Activated CD4-positive, CD25-positive, alpha-beta regulatory T cell treated with anti-CD3 and anti-CD28 coated beads, Interleukin-2, amount 50 U/mL, for 72 hours (primary cell): ENCODE measurements around the gene AP4S1.
A peak's percentile ranks its signal among the peaks of the same experiment; 100 is the strongest.
"Not testable (repeated sequence)": the region's sequence is repeated elsewhere in the genome, so short reads cannot be mapped to it uniquely, and the experiment has no call there.

ENCODE experiments used
- DNase-seq: peaks from one replicate; pipeline ENCODE4 v3.0.0; 2021

Gene AP4S1

DNA sequence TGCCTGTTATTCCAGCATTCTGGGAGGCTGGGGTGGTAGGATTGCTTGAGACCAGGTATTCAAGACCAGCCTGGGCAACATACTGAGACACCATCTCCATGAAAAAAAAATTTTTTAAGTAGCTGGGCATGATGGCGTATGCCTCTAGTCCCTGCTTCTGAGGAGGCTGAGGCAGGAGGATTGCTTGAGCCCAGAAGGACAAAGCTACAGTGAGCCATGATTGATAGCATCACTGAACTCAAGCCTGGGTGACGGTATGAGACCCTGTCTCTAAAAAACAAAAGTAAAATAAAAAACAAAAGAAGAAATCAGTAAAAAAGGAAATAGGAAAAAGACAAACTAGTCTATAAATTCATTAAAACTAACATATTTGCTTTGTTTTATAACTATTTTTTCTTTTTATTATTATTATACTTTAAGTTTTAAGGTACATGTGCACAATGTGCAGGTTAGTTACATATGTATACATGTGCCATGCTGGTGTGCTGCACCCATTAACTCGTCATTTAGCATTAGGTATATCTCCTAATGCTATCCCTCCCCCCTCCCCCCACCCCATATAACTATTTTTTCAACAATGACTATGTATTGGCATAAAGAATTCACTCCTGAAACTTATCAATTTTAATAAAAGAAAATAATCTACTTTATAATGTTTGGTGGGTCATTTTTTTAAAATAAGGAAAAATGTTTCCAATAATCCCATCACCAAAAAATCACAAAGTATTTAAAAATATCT lies 15.4 kb upstream of the AP4S1 start:
- no peak for DNase-seq

DNA sequence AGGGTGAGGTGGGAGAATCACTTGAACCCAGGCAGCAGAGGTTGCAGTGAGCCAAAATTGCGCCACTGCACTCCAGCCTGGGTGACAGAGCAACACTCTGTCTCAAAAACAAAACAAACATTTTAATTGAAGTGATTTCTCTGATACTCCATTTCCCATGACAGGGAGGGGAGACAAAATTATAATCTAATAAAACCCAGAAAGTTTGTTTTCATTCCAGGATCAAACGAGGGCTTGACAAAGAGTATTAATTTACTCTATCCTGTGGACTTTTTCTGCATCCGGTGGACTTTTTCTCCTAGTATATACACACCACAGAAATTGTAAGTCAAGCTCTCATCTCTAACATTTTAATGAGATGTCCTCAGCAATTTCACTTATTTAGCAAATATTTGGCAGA lies 14.5 kb upstream of the AP4S1 start:
- no peak for DNase-seq

DNA sequence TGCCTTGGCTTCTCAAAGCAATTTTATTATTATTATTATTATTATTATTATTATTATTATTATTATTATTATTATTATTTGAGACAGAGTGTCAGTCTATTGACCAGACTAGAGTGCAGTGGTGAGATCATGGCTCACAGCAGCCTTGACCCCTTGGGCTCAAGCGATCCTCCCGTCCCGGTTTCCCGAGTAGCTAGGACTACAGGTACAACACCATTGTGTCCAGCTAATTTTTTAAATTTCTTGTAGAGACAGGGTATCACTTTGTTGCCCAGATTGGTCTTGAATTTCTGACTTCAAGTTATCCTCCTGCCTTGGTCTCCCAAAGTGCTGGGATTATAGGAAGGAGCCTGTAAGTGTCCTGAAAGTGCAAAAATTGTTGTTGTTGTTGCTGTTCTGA lies 11.6 kb upstream of the AP4S1 start:
- no peak for DNase-seq

DNA sequence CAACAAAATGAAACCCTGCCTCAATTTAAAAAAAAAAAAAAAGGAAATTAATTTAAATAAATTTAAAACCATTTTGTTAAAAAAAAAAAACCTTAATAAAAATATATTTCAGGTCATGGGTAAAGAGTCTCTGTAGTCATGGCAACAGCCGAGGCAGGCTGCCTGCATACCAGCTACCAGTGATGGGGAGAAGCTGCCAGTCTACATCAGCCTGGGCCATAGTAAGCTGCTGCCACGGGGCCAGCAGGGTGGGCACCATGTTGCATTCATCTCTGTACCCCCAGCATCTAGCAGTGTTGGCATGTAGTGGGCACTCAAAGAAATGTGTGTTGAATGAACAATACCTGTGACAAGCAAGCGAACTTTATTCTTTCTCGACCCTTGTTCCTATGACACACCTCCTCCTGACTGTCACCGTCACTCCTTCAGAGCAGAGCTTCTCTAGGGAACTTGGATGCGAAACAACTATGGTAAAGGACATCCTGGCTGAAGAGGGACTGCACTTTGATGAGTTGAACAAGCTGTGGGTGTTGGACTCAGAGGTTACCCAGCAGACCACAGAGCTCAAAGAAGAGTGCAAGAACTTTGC lies 7.3 kb upstream of the AP4S1 start:
- DNase-seq, result no peak

DNA sequence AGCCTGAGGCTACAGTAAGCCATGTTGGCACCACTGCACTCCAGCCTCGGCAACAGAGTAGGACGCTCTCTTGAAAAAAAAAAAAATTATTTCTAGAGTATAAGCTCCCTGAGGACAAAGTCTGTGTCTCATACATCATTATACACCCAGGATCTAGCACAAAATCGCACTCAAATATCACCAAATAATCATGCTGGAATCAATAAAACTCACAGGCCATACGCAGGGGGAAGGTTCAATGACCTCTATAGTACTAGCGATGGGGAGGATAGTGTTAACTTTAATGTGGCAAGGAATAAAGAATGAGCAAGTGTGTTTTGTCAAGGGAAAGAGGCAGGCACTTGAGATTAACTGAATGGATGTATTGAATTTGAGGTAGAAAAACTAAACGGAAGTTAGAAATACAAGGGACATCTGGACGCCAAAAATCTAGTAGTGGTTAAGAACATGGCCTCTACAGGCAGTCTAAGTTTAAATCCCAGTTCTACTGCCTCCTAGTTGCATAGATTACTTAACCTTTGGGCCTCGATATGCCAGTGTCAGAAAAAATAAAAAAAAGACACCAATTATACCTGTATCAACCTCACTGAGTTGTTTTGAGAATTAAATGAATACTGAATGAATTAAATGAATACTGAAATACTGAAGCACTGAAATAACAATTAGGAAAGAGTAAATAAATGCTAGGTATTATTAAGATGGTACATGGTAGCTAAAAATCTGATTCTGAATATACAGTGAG lies 4.4 kb upstream of the AP4S1 start:
- no peak for DNase-seq

DNA sequence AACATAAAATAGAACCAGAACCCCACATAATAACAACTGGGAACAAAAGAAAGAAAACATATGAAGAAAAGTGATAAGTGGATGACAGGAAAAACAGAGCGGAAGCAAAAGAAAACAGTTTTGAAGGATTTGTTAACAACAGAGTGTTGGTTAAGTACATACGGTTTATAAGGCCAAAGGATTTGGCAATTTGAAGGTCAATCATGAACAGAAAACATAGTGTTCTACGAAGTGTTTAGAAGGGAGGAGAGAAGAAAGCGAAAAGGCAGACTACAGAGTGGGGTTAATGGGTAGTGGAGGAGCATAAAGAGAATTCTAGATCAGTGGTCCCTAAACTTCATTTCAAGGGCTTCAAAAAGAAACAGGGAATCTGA lies 3.9 kb upstream of the AP4S1 start:
- DNase-seq, result no peak

DNA sequence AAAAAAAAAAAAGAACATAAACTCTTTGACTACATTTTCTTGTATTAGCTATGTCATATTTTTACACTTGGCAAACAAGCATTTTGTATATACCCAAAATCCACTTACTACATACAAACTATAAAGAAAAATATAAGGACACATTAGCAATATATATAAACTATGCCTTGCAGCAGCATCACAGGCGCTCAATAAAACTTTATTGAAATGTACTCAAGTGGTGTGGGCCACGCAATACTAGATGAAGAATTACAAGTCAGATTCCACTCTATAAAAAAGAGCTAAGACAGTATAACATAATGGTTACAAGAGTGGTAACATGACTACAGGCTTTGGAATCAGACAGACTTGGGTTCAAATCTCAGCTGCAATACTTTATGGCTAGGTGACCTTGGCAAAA lies 3.1 kb upstream of the AP4S1 start:
- no peak for DNase-seq

DNA sequence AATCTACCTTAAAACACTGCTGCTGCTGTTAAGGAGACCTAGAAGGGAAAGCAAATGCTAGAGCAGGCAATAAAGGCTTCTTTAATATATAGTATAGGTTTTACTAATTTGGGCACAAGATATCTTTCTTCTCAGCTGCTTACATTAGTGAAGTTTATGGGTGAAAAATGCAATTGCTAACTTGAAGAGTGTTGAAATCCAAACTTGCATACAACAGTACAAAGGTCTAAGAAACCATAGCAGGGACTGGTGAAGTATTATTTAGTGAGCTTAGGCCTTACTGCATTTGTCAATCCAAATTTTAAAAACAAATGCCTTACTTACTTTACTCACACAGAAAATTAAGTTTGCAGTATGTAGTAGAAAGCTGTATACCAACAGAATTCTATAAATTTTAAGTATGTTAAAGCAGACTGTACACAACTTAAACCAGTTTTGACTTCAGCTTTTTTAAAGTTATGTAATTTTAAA lies 1.4 kb upstream of the AP4S1 start:
- DNase-seq, result no peak

DNA sequence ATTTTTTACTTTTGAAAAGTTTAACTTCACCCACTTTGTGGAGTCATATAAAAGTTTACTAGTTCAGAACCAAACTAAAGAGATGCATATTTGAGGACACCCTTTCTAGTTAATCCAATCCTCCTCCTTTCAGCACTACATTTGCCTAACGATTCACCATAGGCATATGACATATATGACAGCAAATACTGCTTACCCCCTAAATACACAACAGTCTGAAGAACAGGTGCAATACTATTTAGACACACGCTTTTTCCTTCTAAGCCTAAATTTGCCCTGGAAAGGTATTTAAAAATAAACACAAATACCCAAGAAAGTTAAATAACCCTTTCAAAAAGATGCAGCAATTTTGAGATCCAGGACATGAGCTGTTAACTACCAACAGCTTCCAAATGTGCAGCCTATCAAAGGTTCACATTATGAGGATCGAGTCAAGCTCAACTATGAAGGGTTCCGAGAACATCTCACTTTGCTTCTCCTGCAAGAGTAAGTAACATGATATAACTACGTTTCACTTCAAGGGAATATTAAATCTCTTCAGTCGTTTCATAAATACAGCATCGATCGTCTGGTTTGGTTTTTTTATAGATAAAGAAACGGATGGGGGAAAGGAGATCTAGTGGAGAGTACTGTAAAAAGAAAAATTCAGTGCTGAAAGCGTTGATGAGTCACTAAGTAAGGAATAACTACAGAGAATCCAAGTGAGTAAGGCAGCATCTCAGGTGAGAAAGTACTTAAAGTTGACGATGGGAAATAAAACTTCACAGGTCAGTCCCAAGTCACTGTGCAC lies 677 bp upstream of the AP4S1 start:
- DNase-seq, result no peak

DNA sequence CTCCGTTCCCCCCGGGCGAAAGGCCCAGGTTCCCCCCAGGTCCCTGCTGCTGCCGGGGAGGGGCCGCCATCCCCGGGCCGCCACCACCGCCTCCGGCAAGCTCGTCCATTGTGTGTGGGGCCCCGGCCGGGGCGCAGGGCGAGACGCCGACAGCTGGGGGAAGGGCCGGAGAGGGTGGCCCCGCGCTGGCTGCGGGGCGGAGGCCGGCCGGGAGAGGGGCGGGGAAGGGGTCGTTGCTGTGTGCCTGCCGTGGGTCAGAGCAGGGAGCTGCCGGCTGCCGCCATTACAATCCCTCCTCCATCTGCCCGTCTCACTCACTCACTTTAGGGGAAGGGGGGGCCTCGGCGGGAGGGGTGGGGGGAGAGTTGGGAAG lies 614 bp downstream of the AP4S1 start, which contains the start of gene STRN3:
STRN3 (minus strand) TSS at position 303 of the 373 bp plus-strand sequence; CDS start at position 109, 194 bp downstream.
- no peak for DNase-seq

DNA sequence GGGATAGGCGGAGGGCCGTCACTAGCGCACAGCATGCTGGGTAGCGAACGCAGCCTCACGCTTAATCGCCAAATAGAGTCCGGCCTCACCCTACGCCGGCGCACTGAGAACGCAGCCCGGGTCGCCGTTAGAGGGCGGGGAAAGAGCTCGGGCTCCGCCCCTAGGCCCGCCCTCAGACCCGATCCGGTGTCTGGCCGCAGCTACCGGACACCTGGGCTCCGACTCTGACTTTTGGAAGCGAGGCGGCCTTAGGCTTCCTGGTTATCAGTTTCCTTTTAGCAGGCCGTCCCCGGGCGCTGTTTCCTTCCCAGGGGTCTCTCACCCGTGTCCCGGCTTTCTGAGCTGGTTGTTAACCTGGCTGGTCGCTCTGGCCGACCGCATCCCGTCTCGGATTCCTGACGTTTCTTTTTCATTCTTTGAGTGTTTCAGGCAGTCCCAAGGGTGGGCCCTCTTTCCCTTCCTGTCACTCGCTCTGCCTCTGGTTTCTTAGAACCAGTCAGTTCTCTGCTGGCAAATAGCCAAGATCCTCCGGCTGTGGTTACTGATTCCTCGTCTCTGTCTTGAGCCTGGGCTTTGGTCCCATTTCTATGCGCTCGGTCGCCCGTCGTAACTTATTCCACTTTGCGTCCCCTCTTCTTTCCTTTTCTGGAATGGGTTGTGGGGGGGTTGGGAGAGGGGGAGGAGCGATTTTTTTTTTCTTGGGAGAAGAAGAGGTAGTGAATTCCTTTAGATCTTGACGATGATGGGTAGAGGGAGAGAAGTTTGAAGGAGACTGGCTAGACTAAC lies 1.2 kb downstream of the AP4S1 start:
- DNase-seq, result peak; percentile 92

DNA sequence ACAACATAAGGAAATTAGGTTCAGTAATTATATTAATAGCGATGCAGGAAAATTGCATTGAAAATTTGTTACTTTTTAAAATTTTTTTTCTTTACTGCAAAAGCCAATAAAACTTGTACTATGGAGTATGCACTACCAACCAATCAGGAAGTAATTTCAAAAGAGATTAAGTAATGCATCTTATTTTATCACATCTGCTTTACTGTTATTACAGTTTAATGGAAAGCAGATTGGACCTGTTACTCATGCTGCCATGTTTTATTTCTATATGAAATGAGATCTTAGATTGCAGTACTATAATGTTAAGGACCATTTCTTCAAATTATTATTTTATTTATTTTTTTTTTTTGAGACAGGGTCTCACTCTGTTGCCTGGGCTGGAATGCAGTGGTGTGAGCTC lies 2.4 kb downstream of the AP4S1 start:
- no peak for DNase-seq

DNA sequence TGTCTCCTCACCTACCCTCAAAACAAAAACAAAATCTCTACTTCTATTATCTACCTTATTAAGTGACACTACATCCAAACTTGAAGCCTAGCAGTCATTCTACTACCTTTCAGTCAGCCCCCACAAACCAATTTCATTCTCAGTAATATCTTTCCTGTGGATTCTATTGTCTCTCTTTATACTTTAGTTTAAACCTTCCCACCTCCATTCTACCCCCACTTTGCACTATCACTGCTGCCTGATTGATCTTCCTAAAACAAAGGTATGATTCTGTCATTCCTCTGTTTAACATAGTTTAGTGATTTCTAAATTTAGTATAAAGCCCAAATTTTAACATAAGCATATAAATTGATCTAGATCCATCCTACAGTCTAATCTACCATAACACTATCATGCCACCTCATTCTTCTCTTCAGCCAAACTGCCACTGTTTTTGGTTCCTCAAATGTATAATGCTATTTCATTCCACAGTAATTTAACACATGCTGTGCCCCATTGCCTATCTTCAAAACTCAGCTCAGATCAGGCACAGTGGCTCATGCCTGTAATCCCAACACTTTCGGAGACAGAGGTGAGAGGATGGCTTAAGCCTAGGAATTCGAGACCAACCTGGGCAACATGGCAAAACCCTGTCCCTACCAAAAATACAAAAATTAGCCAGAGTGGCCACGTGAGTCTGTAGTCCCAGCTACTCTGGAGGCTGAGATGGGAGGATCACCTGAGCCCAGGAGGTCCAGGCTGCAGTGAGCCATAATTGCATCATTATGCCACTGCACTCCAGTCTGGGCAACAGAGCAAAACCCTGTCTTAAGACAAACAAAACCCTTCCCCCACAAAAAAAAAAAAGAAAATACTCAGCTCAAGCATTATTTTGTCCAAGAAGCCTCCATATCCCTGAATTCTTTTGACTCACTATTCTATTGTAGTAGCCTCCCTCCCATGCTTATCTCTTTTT lies 3.8 kb downstream of the AP4S1 start:
- no peak for DNase-seq

DNA sequence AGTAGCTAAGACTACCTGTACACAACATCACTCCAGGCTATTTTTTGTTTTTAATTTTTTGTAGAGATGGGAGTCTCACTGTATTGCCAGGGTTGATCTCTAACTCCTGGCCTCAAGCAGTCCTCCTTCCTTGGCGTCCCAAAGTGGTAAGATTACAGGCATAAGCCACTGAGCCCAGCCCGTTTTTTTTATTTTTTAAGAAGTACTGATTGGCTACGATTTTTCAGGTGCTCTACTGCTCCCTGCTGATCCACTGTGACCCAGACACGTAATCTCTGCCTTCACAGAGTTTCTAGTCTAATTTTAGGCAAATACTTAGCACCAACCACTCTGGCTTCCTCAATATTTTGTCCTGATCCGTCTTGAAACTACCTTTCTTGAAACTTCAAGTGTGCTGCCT lies 5.0 kb downstream of the AP4S1 start:
- DNase-seq, result no peak

DNA sequence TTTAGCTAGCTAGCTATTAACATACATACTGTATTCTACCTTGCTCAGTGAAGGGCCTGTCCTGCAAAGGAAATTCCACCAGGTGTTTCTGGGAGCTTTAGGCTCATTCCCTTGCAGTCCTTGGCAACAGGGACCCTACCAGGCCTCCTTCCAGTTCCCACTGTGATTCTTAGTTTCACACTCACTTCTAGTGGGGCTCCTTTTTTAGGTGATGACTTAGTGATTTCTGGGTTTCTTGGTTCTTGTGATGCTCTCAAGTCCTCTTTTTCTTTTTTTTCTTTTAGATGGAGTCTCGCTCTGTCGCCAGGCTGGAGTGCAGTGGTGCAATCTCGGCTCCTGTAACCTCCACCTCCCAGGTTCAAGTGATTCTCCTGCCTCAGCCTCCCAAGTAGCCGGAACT lies 11.1 kb downstream of the AP4S1 start:
- no peak for DNase-seq

DNA sequence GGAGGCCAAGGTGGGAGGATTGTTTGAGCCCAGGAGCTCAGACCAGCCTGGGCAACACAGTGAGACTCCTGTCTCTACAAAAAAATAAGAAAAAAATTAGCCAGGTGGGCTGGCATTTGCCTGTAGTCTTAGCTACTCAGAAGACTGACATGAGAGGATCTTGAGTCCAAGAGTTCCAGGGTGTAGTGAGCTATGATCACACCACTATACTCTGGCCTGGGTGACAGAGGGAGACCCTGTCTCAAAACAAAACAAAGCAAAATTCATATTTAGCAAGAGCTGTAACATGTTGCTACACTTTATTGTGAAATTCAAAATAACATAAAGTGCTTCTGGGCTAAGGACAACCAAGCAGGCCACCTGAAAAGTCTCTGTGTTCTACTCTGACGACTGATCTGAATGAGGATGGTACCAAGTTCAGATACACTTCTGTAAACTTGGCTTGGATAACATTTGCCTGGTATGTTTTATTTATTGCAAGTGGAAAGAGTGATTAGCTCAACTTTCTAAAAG lies 12.3 kb downstream of the AP4S1 start:
- no peak for DNase-seq

DNA sequence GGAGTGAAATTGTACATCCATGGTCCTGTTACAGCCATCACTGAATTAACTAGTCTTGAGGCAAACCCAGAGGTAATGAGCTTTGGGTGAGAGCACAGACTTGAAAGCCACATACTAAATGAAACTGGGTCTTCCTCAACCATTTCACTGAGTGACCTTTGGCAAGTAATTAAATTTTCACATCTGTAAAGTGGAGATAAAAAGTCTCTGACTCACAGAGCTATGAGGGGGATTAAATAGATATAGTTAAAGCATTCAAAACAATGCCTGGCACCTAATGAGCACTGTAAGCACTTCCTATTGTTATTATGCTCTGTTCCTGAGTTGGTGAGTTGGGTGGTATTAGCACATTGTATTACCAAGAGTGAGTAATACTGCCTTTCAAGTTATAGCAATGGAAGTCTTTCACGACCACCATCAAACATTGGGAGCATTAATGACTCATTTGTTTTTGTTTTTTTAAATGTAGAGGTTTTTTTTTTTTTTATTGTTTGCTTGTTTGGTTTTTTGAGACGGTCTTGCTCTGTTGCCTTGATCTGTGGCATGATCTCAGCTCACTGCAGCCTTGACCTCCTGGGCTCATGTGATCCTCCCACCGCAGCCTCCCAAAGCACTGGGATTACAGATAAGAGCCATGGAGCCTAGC lies 13.2 kb downstream of the AP4S1 start:
- DNase-seq, result no peak

DNA sequence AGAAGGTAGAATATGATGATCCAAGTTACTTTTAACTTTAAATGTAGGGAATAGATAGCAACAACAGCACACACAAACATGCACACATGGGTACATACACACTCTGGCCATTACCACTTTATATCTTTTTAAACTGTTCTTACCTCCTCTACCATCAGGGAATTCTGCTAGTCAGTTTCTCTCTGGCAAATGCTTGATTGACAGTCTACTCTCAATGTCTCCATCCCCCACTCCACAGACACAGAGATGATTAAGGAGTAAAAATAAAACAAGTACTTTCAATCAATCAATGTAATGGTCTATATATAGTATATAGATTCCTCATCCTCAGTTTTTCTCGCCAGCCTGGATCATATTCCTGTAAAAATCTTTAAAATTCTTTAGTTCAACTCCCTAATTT lies 16.9 kb downstream of the AP4S1 start:
- no peak for DNase-seq

DNA sequence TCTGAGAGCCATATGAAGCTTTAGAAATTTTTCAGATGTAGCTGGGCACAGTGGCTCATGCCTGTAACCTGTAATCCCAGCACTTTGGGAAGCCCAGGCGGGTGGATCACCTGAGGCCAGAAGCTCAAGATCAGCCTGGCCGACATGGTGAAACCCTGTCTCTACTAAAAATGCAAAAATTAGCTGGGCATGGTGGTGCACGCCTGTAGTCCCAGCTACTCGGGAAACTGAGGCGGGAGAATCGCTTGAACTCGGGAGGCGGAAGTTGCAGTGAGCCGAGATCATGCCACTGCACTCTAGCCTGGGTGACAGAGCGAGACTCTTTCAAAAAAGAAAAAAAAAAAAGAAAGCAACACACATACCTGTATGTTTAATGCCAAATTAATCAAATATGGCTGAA lies 17.4 kb downstream of the AP4S1 start:
- not testable (repeated sequence) for DNase-seq

DNA sequence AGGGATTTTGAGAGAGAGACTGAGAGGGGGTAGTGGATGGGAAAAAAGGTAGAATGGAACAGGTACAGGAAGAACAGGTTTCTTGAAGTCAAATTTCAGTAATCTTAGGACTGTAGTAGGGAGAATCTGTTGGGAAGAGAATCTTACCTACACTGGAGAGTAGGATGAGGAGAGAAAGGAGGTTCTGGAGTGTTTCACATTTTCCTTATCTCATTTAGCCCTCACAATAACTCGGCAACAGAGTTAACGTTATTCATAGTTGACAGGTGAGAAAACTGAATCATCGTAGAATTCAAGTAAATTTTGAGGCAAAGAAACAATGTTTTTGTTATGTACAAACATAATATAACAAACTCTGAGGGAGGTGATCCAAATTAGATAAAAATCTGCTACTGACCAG lies 17.9 kb downstream of the AP4S1 start:
- no peak for DNase-seq
